ENCODE data around the gene CD247.

Gene CD247

GRCh38 chr1:167512046-167512654 is 6.2 kb downstream of the CD247 start:
- no peak for DNase-seq (ENCODE audit: extremely low read depth in 1 of 2, low read depth in 1 of 2)

GRCh38 chr1:167511374-167511986 is 6.8 kb downstream of the CD247 start:
- no peak for DNase-seq (ENCODE audit: extremely low read depth in 1 of 2, low read depth in 1 of 2)

- DNase-seq (ENCODE audit: extremely low read depth in 1 of 2, low read depth in 1 of 2): no peak
Observed at GRCh38 chr1:167510881-167511280, 7.4 kb downstream of the CD247 start.

- no peak for DNase-seq (ENCODE audit: extremely low read depth in 1 of 2, low read depth in 1 of 2)
Observed at GRCh38 chr1:167510244-167510643, 8.1 kb downstream of the CD247 start.

- DNase-seq (ENCODE audit: extremely low read depth in 1 of 2, low read depth in 1 of 2): no peak
Observed at GRCh38 chr1:167509587-167509986, 8.7 kb downstream of the CD247 start.

- DNase-seq (ENCODE audit: extremely low read depth in 1 of 2, low read depth in 1 of 2): no peak
Observed at GRCh38 chr1:167507719-167508118, 10.6 kb downstream of the CD247 start.

GRCh38 chr1:167504467-167504827 is 13.9 kb downstream of the CD247 start:
- no peak for DNase-seq (ENCODE audit: extremely low read depth in 1 of 2, low read depth in 1 of 2)

- no peak for DNase-seq (ENCODE audit: extremely low read depth in 1 of 2, low read depth in 1 of 2)
Observed at GRCh38 chr1:167503626-167504466, 14.5 kb downstream of the CD247 start.

GRCh38 chr1:167502719-167503462 is 15.4 kb downstream of the CD247 start:
- no peak for DNase-seq (ENCODE audit: extremely low read depth in 1 of 2, low read depth in 1 of 2)

- no peak for DNase-seq (ENCODE audit: extremely low read depth in 1 of 2, low read depth in 1 of 2)
Observed at GRCh38 chr1:167502192-167502551, 16.2 kb downstream of the CD247 start.

- no peak for DNase-seq (ENCODE audit: extremely low read depth in 1 of 2, low read depth in 1 of 2)
Observed at GRCh38 chr1:167501515-167502191, 16.7 kb downstream of the CD247 start.

- no peak for DNase-seq (ENCODE audit: extremely low read depth in 1 of 2, low read depth in 1 of 2)
Observed at GRCh38 chr1:167500283-167500860, 18.0 kb downstream of the CD247 start.

GRCh38 chr1:167499664-167500101 is 18.6 kb downstream of the CD247 start:
- no peak for DNase-seq (ENCODE audit: extremely low read depth in 1 of 2, low read depth in 1 of 2)

GRCh38 chr1:167499106-167499505 is 19.2 kb downstream of the CD247 start:
- DNase-seq (ENCODE audit: extremely low read depth in 1 of 2, low read depth in 1 of 2): no peak

- no peak for DNase-seq (ENCODE audit: extremely low read depth in 1 of 2, low read depth in 1 of 2)
Observed at GRCh38 chr1:167496797-167497619, 21.3 kb downstream of the CD247 start.

- no peak for DNase-seq (ENCODE audit: extremely low read depth in 1 of 2, low read depth in 1 of 2)
Observed at GRCh38 chr1:167493372-167493771, 25.0 kb downstream of the CD247 start.

- DNase-seq (ENCODE audit: extremely low read depth in 1 of 2, low read depth in 1 of 2): peak in 1 of 2 donors; percentile 36
Observed at GRCh38 chr1:167492481-167492910, 25.8 kb downstream of the CD247 start.

- no peak for DNase-seq (ENCODE audit: extremely low read depth in 1 of 2, low read depth in 1 of 2)
Observed at GRCh38 chr1:167491586-167492461, 26.5 kb downstream of the CD247 start.

GRCh38 chr1:167490765-167491164 is 27.6 kb downstream of the CD247 start:
- no peak for DNase-seq (ENCODE audit: extremely low read depth in 1 of 2, low read depth in 1 of 2)
